ENCODE measurements around the gene CPSF4. TPM values are rescaled to one million over a fixed set of nuclear protein-coding genes. Genes with fewer than 3 reads are reported as not detected.

The CPSF4 gene
- polyA plus RNA-seq, 3 donors = 11.6 to 56.3 (median 12.3) TPM

DNA sequence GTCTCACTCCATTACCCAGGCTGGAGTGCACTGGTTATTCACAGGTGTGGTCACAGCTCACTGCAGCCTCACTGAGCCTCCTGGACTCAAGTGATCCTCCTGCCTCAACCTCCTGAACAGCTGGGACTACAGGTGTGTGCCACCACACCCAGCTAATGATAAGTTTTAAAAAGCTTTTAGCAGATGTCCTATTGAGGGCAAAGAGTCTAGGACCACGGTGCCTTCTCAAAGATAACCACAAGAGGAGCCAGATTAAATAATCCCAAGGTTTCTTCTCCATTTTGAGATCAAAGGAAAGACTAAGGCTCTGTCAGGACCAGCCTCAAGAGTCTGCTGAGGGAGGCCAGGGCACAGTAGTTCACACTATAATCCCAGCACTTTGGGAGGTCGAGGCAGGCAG is 22.5 kb downstream of the CPSF4 start:
- peaks cover 46 to 66% of the 10 kb centered on the region in 2 donors for H3K36me3 ChIP-seq (replicated peaks in 1 of 2; ENCODE audit: control insufficient read depth in 1 of 2, insufficient read depth in 2 of 2, low read length in 2 of 2)
- Mint-ChIP-seq H3K4me3 (no peak overlapping the region), H3K9me3 (no peaks in the 10 kb centered on the region), H3K4me1 (peaks cover 12% of the 10 kb centered on the region), H3K27me3 (ENCODE audit: low read depth in 3 of 3) (peaks cover 0 to 3% (median 0%) of the 10 kb centered on the region in 3 donors), H3K27ac (peak overlapping the region in 3 of 7 donors; percentile 10 to 33 (median 20)), H3K36me3 (peaks cover 50 to 73% of the 10 kb centered on the region in 2 donors)
- H3K9ac ChIP-seq (ENCODE audit: insufficient read depth, low read length, poor library complexity, severe bottlenecking) = no peak overlapping the region
- no peak overlapping the region for H3K4me2 ChIP-seq (replicated peaks; ENCODE audit: extremely low read depth, low read length, poor library complexity, severe bottlenecking)
- TF ChIP-seq, protein P1, sequence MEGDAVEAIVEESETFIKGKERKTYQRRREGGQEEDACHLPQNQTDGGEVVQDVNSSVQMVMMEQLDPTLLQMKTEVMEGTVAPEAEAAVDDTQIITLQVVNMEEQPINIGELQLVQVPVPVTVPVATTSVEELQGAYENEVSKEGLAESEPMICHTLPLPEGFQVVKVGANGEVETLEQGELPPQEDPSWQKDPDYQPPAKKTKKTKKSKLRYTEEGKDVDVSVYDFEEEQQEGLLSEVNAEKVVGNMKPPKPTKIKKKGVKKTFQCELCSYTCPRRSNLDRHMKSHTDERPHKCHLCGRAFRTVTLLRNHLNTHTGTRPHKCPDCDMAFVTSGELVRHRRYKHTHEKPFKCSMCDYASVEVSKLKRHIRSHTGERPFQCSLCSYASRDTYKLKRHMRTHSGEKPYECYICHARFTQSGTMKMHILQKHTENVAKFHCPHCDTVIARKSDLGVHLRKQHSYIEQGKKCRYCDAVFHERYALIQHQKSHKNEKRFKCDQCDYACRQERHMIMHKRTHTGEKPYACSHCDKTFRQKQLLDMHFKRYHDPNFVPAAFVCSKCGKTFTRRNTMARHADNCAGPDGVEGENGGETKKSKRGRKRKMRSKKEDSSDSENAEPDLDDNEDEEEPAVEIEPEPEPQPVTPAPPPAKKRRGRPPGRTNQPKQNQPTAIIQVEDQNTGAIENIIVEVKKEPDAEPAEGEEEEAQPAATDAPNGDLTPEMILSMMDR (IDR thresholded peaks at IDR 0.05) = no peak
- H3K9me3 ChIP-seq (replicated peaks in 1 of 2; ENCODE audit: control insufficient read depth in 1 of 2, insufficient read depth in 1 of 2, low read length in 2 of 2) = no peaks in the 10 kb centered on the region
- peaks cover 88% of the 10 kb centered on the region for H3K79me2 ChIP-seq (ENCODE audit: insufficient read depth, low read length)
- WGBS (ENCODE audit: insufficient coverage) = 90% methylated on average over 2 of the region's 2 CpGs
- intact Hi-C loops (cut with micrococcal nuclease) = no loop called here
- no peak overlapping the region for H3K27ac ChIP-seq (ENCODE audit: low read depth in 1 of 2, low read length in 2 of 2)
- H3K27me3 ChIP-seq (ENCODE audit: control insufficient read depth in 2 of 2, insufficient read depth in 2 of 2, low read length in 2 of 2) = no peaks in the 10 kb centered on the region
- H2AFZ ChIP-seq (ENCODE audit: insufficient read depth, low read depth, low read length, poor library complexity, severe bottlenecking) = no peak overlapping the region
- H4K20me1 ChIP-seq (ENCODE audit: insufficient read depth, low read length) = peaks cover 74% of the 10 kb centered on the region
- H3K4me1 ChIP-seq (ENCODE audit: control insufficient read depth in 1 of 2, insufficient read depth in 2 of 2, low read length in 2 of 2) = peaks cover 11 to 20% of the 10 kb centered on the region in 2 donors
- no peak overlapping the region for H3K4me3 ChIP-seq (replicated peaks in 1 of 3; ENCODE audit: low read depth in 2 of 3, low read length in 3 of 3)
- DNase-seq = no peak

DNA sequence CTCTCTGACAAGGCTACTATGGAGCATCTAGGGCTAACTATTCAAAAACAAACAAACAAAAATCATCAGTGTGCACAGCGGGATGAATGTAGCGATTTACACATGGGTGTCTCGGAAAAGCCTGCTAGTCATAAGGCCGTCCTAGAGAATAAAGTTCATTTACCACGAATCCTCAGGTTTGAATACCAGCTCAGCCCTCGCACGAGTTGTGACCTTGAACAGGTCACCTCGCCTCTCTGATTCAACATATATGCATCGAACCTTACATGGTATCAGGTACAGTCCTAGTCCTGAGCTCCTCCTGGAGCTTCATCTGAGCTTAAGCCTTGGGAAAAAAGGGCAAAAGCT is 26.7 kb downstream of the CPSF4 start:
- H3K79me2 ChIP-seq (ENCODE audit: insufficient read depth, low read length) = peaks cover 61% of the 10 kb centered on the region
- TF ChIP-seq, protein P1 (IDR thresholded peaks at IDR 0.05) = no peak
- H3K4me1 ChIP-seq (ENCODE audit: control insufficient read depth in 1 of 2, insufficient read depth in 2 of 2, low read length in 2 of 2) = peaks cover 14 to 23% of the 10 kb centered on the region in 2 donors
- Mint-ChIP-seq H3K4me3 (peak overlapping the region; percentile 85 to 91), H3K27ac (peak overlapping the region; percentile 87 to 96 (median 94)), H3K9me3 (peaks cover 0 to 3% (median 0%) of the 10 kb centered on the region in 7 donors), H3K27me3 (ENCODE audit: low read depth in 3 of 3) (peaks cover 11 to 17% (median 12%) of the 10 kb centered on the region in 3 donors), H3K4me1 (peaks cover 12% of the 10 kb centered on the region), H3K36me3 (peaks cover 10 to 31% of the 10 kb centered on the region in 2 donors)
- H3K9ac ChIP-seq (ENCODE audit: insufficient read depth, low read length, poor library complexity, severe bottlenecking) = peak overlapping the region; percentile 92
- peak overlapping the region; percentile 87 to 94 (median 87) for H3K4me3 ChIP-seq (replicated peaks in 1 of 3; ENCODE audit: low read depth in 2 of 3, low read length in 3 of 3)
- no peak for DNase-seq
- H3K27me3 ChIP-seq (ENCODE audit: control insufficient read depth in 2 of 2, insufficient read depth in 2 of 2, low read length in 2 of 2) = no peaks in the 10 kb centered on the region
- 6% methylated on average over 7 of the region's 9 CpGs for WGBS (ENCODE audit: insufficient coverage)
- peaks cover 7 to 25% of the 10 kb centered on the region in 2 donors for H3K36me3 ChIP-seq (replicated peaks in 1 of 2; ENCODE audit: control insufficient read depth in 1 of 2, insufficient read depth in 2 of 2, low read length in 2 of 2)
- H3K4me2 ChIP-seq (replicated peaks; ENCODE audit: extremely low read depth, low read length, poor library complexity, severe bottlenecking) = peak overlapping the region; percentile 94
- H4K20me1 ChIP-seq (ENCODE audit: insufficient read depth, low read length) = peaks cover 33% of the 10 kb centered on the region
- no peaks in the 10 kb centered on the region for H3K9me3 ChIP-seq (replicated peaks in 1 of 2; ENCODE audit: control insufficient read depth in 1 of 2, insufficient read depth in 1 of 2, low read length in 2 of 2)
- intact Hi-C loops (cut with micrococcal nuclease) = no loop called here
- H3K27ac ChIP-seq (ENCODE audit: low read depth in 1 of 2, low read length in 2 of 2) = peak overlapping the region; percentile 90 to 91
- peak overlapping the region; percentile 85 for H2AFZ ChIP-seq (ENCODE audit: insufficient read depth, low read depth, low read length, poor library complexity, severe bottlenecking)
